Sigmoid colon (tissue), 7 donors: ENCODE results near the gene VAT1L. TPM values are rescaled to one million over a fixed set of nuclear protein-coding genes. Genes with fewer than 3 reads are reported as not detected.

Experiments
- DNase-seq: peaks from one replicate; pipeline ENCODE4 v3.0.0-alpha.2; 2019
- H3K27ac ChIP-seq, 4 donors: fragments of 200-600 bp; sonication (generic); one replicate each; pipeline ENCODE4 v1.5.1; 2016 to 2019; ENCODE audit warnings: mild to moderate bottlenecking in 1 of 4
- H3K27me3 ChIP-seq, 3 donors: fragments of 200-600 bp; sonication (generic); one replicate each; pipeline ENCODE4 v1.5.1; 2019; ENCODE audit warnings: mild to moderate bottlenecking in 1 of 3
- H3K36me3 ChIP-seq, 4 donors: fragments of 200-600 bp; sonication (generic); one replicate each; pipeline ENCODE4 v1.5.1; 2016 to 2019
- H3K4me1 ChIP-seq, 4 donors: fragments of 200-600 bp; sonication (generic); one replicate each; pipeline ENCODE4 v1.5.1; 2017 to 2019
- H3K4me3 ChIP-seq, 4 donors: fragments of 200-600 bp; sonication (generic); one replicate each; pipeline ENCODE4 v1.5.1; 2017 to 2019; ENCODE audit warnings: mild to moderate bottlenecking in 2 of 4, moderate library complexity in 1 of 4
- H3K9me3 ChIP-seq, 4 donors: fragments of 200-600 bp in 3 of 4; sonication (generic) in 3 of 4; one replicate each; pipeline versions ENCODE4 v1.5.1 to v1.6.1; 2013 to 2019
- EP300 ChIP-seq, 4 donors: sonication (generic); formaldehyde crosslinking; IDR thresholded peaks; one replicate each; pipeline ENCODE4 v1.6.1; 2017; ENCODE audit warnings: antibody characterized with exemption in 4 of 4
- POLR2A ChIP-seq, 2 donors: fragments of 450-650 bp; IDR thresholded peaks; one replicate each; pipeline ENCODE4 v1.6.1; 2016; ENCODE audit warnings: antibody characterized with exemption in 2 of 2, mild to moderate bottlenecking in 2 of 2, moderate library complexity in 2 of 2
- POLR2AphosphoS5 ChIP-seq, 4 donors: sonication (generic); formaldehyde crosslinking; IDR thresholded peaks; one replicate each; pipeline ENCODE4 v1.6.1; 2017; ENCODE audit warnings: antibody characterized with exemption in 4 of 4
- WGBS, 2 donors: extraction: QIAGEN DNeasy Blood & Tissue Kit; methylation state at CpG; one replicate each; pipeline ENCODE4 v1.1.7; 2013; 5-methylcytosine and 5-hydroxymethylcytosine counted together
- intact Hi-C: fragments of 100-400 bp; cut with DNase I; formaldehyde crosslinking; loops from one replicate; pipeline ENCODE4 v1.15.1; 2023
- polyA plus RNA-seq, 3 donors: library from polyadenylated mRNA; stranded (reverse); fragments of 200-250 nt; gene quantifications; one replicate each; pipeline ENCODE4 v1.2.3, GENCODE V29; 2013
- total RNA-seq, 4 donors: library from RNA; depleted of rRNA; stranded (reverse); fragments of >200 nt; gene quantifications; one replicate each; pipeline ENCODE4 v1.1.0, GENCODE V29; 2016
- TF ChIP-seq, protein P1 (sequence below), 4 experiments: fragments of 450-650 bp in 3 of 4; fragments of 200-600 bp in 1 of 4; IDR thresholded peaks; one replicate each; pipeline ENCODE4 v1.5.1; 2016 to 2019; ENCODE audit warnings: antibody characterized with exemption in 4 of 4, mild to moderate bottlenecking in 3 of 4, moderate library complexity in 2 of 4
- donor health status: healthy with polysubstance abuse.
- donor health status: Bipolar disorder and iron deficiency.
- donor health status: healthy.

The VAT1L gene
- total and polyA plus RNA-seq, 7 donors: 0.60 to 6.4 (median 4.5) TPM

DNA sequence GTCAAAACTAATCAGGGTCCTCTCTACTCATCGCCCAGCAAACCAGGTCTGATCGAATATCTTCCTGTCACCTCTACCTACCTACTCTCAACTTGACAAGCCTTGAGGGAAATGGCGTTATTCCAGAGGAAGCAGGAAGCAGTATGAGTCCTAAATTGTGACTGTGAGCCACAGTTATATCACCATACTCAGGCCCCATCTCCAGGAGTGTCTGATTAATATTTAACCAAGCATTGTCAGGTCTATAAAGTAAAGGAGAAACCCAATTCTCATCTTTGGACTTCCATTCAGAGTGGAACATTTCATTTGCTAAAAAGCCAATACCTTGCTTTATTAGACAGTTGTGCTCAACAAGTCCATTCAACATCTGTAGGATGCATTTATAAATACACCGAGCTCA is 216.2 kb downstream of the VAT1L start:
- no peak for TF ChIP-seq EP300 (IDR thresholded peaks at IDR 0.05)
- intact Hi-C loops: no loop called here
- no peak for DNase-seq
- WGBS, 2 donors: 63 to 79% methylated on average over 4 of the region's 4 CpGs
- H3K27ac ChIP-seq: no peak overlapping the region
- H3K36me3 ChIP-seq: no peaks in the 10 kb centered on the region
- no peaks in the 10 kb centered on the region for H3K27me3 ChIP-seq
- H3K9me3 ChIP-seq: no peaks in the 10 kb centered on the region
- H3K4me3 ChIP-seq: no peak overlapping the region
- H3K4me1 ChIP-seq: peaks cover 0 to 8% (median 2%) of the 10 kb centered on the region in 4 donors

- WGBS, 2 donors: 76 to 81% methylated on average over 5 of the region's 5 CpGs
- no peak for DNase-seq
- H3K27me3 ChIP-seq: peaks cover 0 to under 1% (median 0%) of the 10 kb centered on the region in 3 donors
- H3K9me3 ChIP-seq: no peaks in the 10 kb centered on the region
- no peak overlapping the region for H3K27ac ChIP-seq
- peaks cover 0 to 8% (median 2%) of the 10 kb centered on the region in 4 donors for H3K4me1 ChIP-seq
- intact Hi-C loops: no loop called here
- H3K36me3 ChIP-seq: no peaks in the 10 kb centered on the region
- no peak for TF ChIP-seq POLR2A (IDR thresholded peaks at IDR 0.05)
- no peak for TF ChIP-seq POLR2AphosphoS5 (IDR thresholded peaks at IDR 0.05)
- TF ChIP-seq EP300 (IDR thresholded peaks at IDR 0.05): no peak
- TF ChIP-seq, protein P1, sequence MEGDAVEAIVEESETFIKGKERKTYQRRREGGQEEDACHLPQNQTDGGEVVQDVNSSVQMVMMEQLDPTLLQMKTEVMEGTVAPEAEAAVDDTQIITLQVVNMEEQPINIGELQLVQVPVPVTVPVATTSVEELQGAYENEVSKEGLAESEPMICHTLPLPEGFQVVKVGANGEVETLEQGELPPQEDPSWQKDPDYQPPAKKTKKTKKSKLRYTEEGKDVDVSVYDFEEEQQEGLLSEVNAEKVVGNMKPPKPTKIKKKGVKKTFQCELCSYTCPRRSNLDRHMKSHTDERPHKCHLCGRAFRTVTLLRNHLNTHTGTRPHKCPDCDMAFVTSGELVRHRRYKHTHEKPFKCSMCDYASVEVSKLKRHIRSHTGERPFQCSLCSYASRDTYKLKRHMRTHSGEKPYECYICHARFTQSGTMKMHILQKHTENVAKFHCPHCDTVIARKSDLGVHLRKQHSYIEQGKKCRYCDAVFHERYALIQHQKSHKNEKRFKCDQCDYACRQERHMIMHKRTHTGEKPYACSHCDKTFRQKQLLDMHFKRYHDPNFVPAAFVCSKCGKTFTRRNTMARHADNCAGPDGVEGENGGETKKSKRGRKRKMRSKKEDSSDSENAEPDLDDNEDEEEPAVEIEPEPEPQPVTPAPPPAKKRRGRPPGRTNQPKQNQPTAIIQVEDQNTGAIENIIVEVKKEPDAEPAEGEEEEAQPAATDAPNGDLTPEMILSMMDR (IDR thresholded peaks at IDR 0.05): no peak
- no peak overlapping the region for H3K4me3 ChIP-seq
Measured at GRCh38 chr16:78005881-78006280, 217.5 kb downstream of the VAT1L start.

GRCh38 chr16:78007121-78007520 is 218.8 kb downstream of the VAT1L start:
- intact Hi-C loops: no loop called here
- Histone ChIP-seq H3K4me1 (peaks cover 0 to 8% (median 2%) of the 10 kb centered on the region in 4 donors), H3K9me3 (no peaks in the 10 kb centered on the region), H3K27me3 (peaks cover 0 to 3% (median 0%) of the 10 kb centered on the region in 3 donors), H3K36me3 (no peaks in the 10 kb centered on the region), H3K27ac (no peak overlapping the region), H3K4me3 (no peak overlapping the region)
- DNase-seq: no peak
- TF ChIP-seq, protein P1 (IDR thresholded peaks at IDR 0.05): no peak
- TF ChIP-seq EP300 (IDR thresholded peaks at IDR 0.05) (no peak), POLR2AphosphoS5 (IDR thresholded peaks at IDR 0.05) (no peak), POLR2A (IDR thresholded peaks at IDR 0.05) (no peak)
- WGBS, 2 donors: 70 to 78% methylated on average over 3 of the region's 3 CpGs

GRCh38 chr16:78022347-78023060 is 234.1 kb downstream of the VAT1L start, which contains the start of gene CLEC3A:
CLEC3A (plus strand) TSS chr16:78022548; CDS start chr16:78022627, 79 bp downstream.
- no peak for DNase-seq
- no peaks in the 10 kb centered on the region for H3K36me3 ChIP-seq
- H3K27ac ChIP-seq: no peak within 1 kb of the TSS
- intact Hi-C loops: no loop called here
- H3K4me1 ChIP-seq: no peaks in the 10 kb centered on the region
- H3K27me3 ChIP-seq: no peaks in the 10 kb centered on the region
- H3K4me3 ChIP-seq: no peak within 1 kb of the TSS
- WGBS, 2 donors: 39 to 55% methylated on average over 5 of the region's 5 CpGs
- H3K9me3 ChIP-seq: no peaks in the 10 kb centered on the region
- TF ChIP-seq, protein P1 (IDR thresholded peaks at IDR 0.05): no peak
- TF ChIP-seq POLR2A (IDR thresholded peaks at IDR 0.05) (no peak), EP300 (IDR thresholded peaks at IDR 0.05) (no peak), POLR2AphosphoS5 (IDR thresholded peaks at IDR 0.05) (no peak)

- 90 to 92% methylated on average over 5 of the region's 5 CpGs for WGBS, 2 donors
- intact Hi-C loops: no loop called here
Measured at GRCh38 chr16:78024159-78024558, 235.8 kb downstream of the VAT1L start.

More at GRCh38 chr16:78024159-78024558, 235.8 kb downstream of the VAT1L start:
- no peaks in the 10 kb centered on the region for H3K9me3 ChIP-seq
- H3K27ac ChIP-seq: no peak overlapping the region
- TF ChIP-seq POLR2A (IDR thresholded peaks at IDR 0.05) (no peak), POLR2AphosphoS5 (IDR thresholded peaks at IDR 0.05) (no peak), EP300 (IDR thresholded peaks at IDR 0.05) (no peak)
- TF ChIP-seq, protein P1 (IDR thresholded peaks at IDR 0.05): no peak
- DNase-seq: no peak
- H3K36me3 ChIP-seq: no peaks in the 10 kb centered on the region
- H3K4me3 ChIP-seq: no peak overlapping the region
- no peaks in the 10 kb centered on the region for H3K27me3 ChIP-seq
- H3K4me1 ChIP-seq: no peaks in the 10 kb centered on the region
